ENCODE measurements around the gene NES. TPM values are rescaled to one million over a fixed set of nuclear protein-coding genes. Genes with fewer than 3 reads are reported as not detected.

The NES gene
- total RNA-seq, 1 experiment from 2014 or later: 168 TPM

- Histone ChIP-seq H3K18ac (ENCODE audit: insufficient read length, low read depth, low read length) (no peak overlapping the region), H4K5ac (ENCODE audit: insufficient read length, low read depth, low read length) (no peak overlapping the region), H3K79me2 (ENCODE audit: insufficient read depth, low read length) (no peaks in the 10 kb centered on the region), H4K8ac (replicated peaks; ENCODE audit: insufficient read length, low read depth, low read length) (no peak overlapping the region), H2BK12ac (ENCODE audit: insufficient read length, low read depth, low read length) (no peak overlapping the region), H4K91ac (ENCODE audit: insufficient read length, low read depth, low read length) (no peak overlapping the region), H2AK5ac (ENCODE audit: insufficient read length, low read length) (no peak overlapping the region), H3K4me2 (ENCODE audit: insufficient read depth, insufficient read length, low read length) (no peak overlapping the region), H2BK5ac (ENCODE audit: insufficient read length, low read length) (no peak overlapping the region), H3K23me2 (ENCODE audit: insufficient read length, low read depth, low read length, poor library complexity, severe bottlenecking) (no peaks in the 10 kb centered on the region), H3T11ph (ENCODE audit: low read length) (no peak overlapping the region), H3K79me1 (ENCODE audit: insufficient read depth, low read depth, low read length, poor library complexity, severe bottlenecking) (no peaks in the 10 kb centered on the region), H4K20me1 (ENCODE audit: control insufficient read depth, insufficient read depth, insufficient read length) (no peaks in the 10 kb centered on the region), H3K27ac (ENCODE audit: insufficient read length, low read depth, low read length) (no peak overlapping the region), H2BK15ac (ENCODE audit: low read depth, low read length) (no peak overlapping the region), H2BK20ac (ENCODE audit: low read depth, low read length, poor library complexity, severe bottlenecking) (no peak overlapping the region), H3K27me3 (ENCODE audit: insufficient read depth, low read length) (no peaks in the 10 kb centered on the region; the same call in 1 of the 2 replicates), H3K23ac (ENCODE audit: insufficient read length, low read depth, low read length) (no peak overlapping the region), H2AFZ (ENCODE audit: low read length) (no peak overlapping the region), H3K4ac (ENCODE audit: low read depth, low read length) (no peak overlapping the region), H3K56ac (ENCODE audit: insufficient read length, low read depth, low read length) (no peak overlapping the region), H3K9ac (ENCODE audit: extremely low read depth, insufficient read length, low read length) (no peak overlapping the region), H3K4me1 (ENCODE audit: insufficient read depth, low read length) (peaks cover 22% of the 10 kb centered on the region; the same call in 1 of the 2 replicates), H2BK120ac (ENCODE audit: low read depth, low read length, poor library complexity, severe bottlenecking) (no peak overlapping the region), H3K9me3 (ENCODE audit: control insufficient read depth, low read depth, low read length) (no peaks in the 10 kb centered on the region), H3K14ac (ENCODE audit: insufficient read depth, low read length) (no peak overlapping the region)
- H3K27me3 Mint-ChIP-seq (ENCODE audit: low read depth): peaks cover 20% of the 10 kb centered on the region
- H3K27ac Mint-ChIP-seq: peak overlapping the region; percentile 36 to 86 (median 64)
- H3K36me3 Mint-ChIP-seq (ENCODE audit: insufficient read depth in 1 of 3, low read depth in 3 of 3): no peaks in the 10 kb centered on the region
- DNase-seq: peak; percentile 61
- H3K4me3 Mint-ChIP-seq: peak overlapping the region; percentile 4 to 5; a peak in 1 of 5 replicates
- TF ChIP-seq CTCF (conservative IDR thresholded peaks at IDR 0.05): no peak
- WGBS (ENCODE audit: extremely low coverage, insufficient read length, low lambda C conversion rate): no CpG with 5 or more reads among the region's 5 CpGs
- peaks cover 84 to 86% of the 10 kb centered on the region in 2 experiments for H3K4me1 Mint-ChIP-seq
- no peaks in the 10 kb centered on the region; a peak in 1 of 5 replicates for H3K9me3 Mint-ChIP-seq
Observed at GRCh38 chr1:156663178-156663577, 14.0 kb downstream of the NES start.

All from H9 (cell line).